Left cardiac atrium (tissue), 4 donors: ENCODE results near the gene ACTL10. TPM values are rescaled to one million over a fixed set of nuclear protein-coding genes. Genes with fewer than 3 reads are reported as not detected.
"Not testable (repeated sequence)": the region's sequence is repeated elsewhere in the genome, so short reads cannot be mapped to it uniquely, and the experiment has no call there.

Experiments used
- ATAC-seq, 2 donors: fragments of 200-7000 bp; cut with Tn5 transposase; one replicate each; pipeline ENCODE4 v1.9.1; 2020; ENCODE audit warnings: mild to moderate bottlenecking in 2 of 2, moderate library complexity in 2 of 2
- DNase-seq: peaks from one replicate; pipeline ENCODE4 v3.0.0-alpha.2; 2020
- intact Hi-C, 2 donors: fragments of 100-400 bp; cut with DNase I; formaldehyde crosslinking; loops; one replicate each; pipeline versions ENCODE4 v1.14.1 to v1.15.1; 2022 to 2023
- long read RNA-seq: library from polyadenylated mRNA; unstranded; transcript quantifications from one replicate; pipeline ENCODE4 v2.0.0, GENCODE V29; 2021
- total RNA-seq, 2 donors: library from RNA; stranded (reverse); fragmentation: NEBNext Ultra II Directional; extraction: Animal tissue kit (Norgen Biotek cat#: 25700); gene quantifications; one replicate each; pipeline ENCODE4 v1.2.1, GENCODE V29; 2021
- donor health status: DM: no; HTN: yes; CAD: no.
- donor health status: DM: no; HTN: yes; CAD: no; lungs with severe emphysema.
- donor health status: DM: yes; HTN: yes; CAD: no.
- donor health status: Dilated cardiomyopathy.

Gene ACTL10
- under 1 TPM; 0.47 to 0.81 TPM for total RNA-seq
- long read RNA-seq = 0 reads

- intact Hi-C loops = loop anchor here in 1 of 2 donors (10.0 kb wide), 1 partner anchor 182 kb away; no protein-coding TSS in a partner anchor
- DNase-seq (peak; percentile 99), ATAC-seq (peak; percentile 81 to 84)
Observed at GRCh38 chr20:33666293-33667244, at the start of gene ACTL10. Gene ACTL10 (plus strand): TSS chr20:33666943. CDS start chr20:33667498, 555 bp downstream.

GRCh38 chr20:33621717-33622400 is 44.9 kb upstream of the ACTL10 start:
- intact Hi-C loops = no loop called here
- ATAC-seq (no peak), DNase-seq (no peak)

GRCh38 chr20:33622705-33623365 is 43.9 kb upstream of the ACTL10 start:
- intact Hi-C loops = no loop called here
- no peak for DNase-seq
- ATAC-seq = no peak

- DNase-seq = no peak
- ATAC-seq = no peak
- intact Hi-C loops = no loop called here
Observed at GRCh38 chr20:33624399-33624798, 42.3 kb upstream of the ACTL10 start.

- no peak for DNase-seq
Observed at GRCh38 chr20:33626190-33626589, 40.6 kb upstream of the ACTL10 start.

GRCh38 chr20:33627577-33628216 is 39.0 kb upstream of the ACTL10 start:
- ATAC-seq = no peak
- intact Hi-C loops = no loop called here
- DNase-seq = no peak

More at GRCh38 chr20:33626190-33626589, 40.6 kb upstream of the ACTL10 start:
- intact Hi-C loops = no loop called here
- no peak for ATAC-seq

GRCh38 chr20:33629533-33629932 is 37.2 kb upstream of the ACTL10 start:
- intact Hi-C loops = no loop called here
- ATAC-seq = no peak
- DNase-seq = no peak

GRCh38 chr20:33629979-33630378 is 36.8 kb upstream of the ACTL10 start:
- ATAC-seq = no peak
- no peak for DNase-seq
- intact Hi-C loops = no loop called here

GRCh38 chr20:33630507-33630906 is 36.2 kb upstream of the ACTL10 start:
- ATAC-seq (no peak), DNase-seq (no peak)
- intact Hi-C loops = no loop called here

- intact Hi-C loops, ATAC-seq, DNase-seq: not testable (repeated sequence)
Observed at GRCh38 chr20:33631910-33632309, 34.8 kb upstream of the ACTL10 start.

- no peak for ATAC-seq
- intact Hi-C loops = no loop called here
- no peak for DNase-seq
Observed at GRCh38 chr20:33635341-33635740, 31.4 kb upstream of the ACTL10 start.

GRCh38 chr20:33636776-33637175 is 30.0 kb upstream of the ACTL10 start:
- ATAC-seq (no peak), DNase-seq (no peak)

GRCh38 chr20:33640287-33640686 is 26.5 kb upstream of the ACTL10 start:
- no peak for ATAC-seq
- DNase-seq = no peak
- intact Hi-C loops = no loop called here

More at GRCh38 chr20:33636776-33637175, 30.0 kb upstream of the ACTL10 start:
- intact Hi-C loops = no loop called here

- no peak for DNase-seq
- ATAC-seq = no peak
- intact Hi-C loops = no loop called here
Observed at GRCh38 chr20:33644313-33645071, 22.3 kb upstream of the ACTL10 start.

- ATAC-seq = no peak
- intact Hi-C loops = no loop called here
- no peak for DNase-seq
Observed at GRCh38 chr20:33645072-33645358, 21.7 kb upstream of the ACTL10 start.

GRCh38 chr20:33645396-33645795 is 21.3 kb upstream of the ACTL10 start:
- no peak for ATAC-seq
- no peak for DNase-seq
- intact Hi-C loops = no loop called here

GRCh38 chr20:33646191-33646590 is 20.6 kb upstream of the ACTL10 start:
- ATAC-seq (no peak), DNase-seq (no peak)
- intact Hi-C loops = no loop called here

GRCh38 chr20:33646959-33647602 is 19.7 kb upstream of the ACTL10 start:
- ATAC-seq, intact Hi-C loops, DNase-seq: not testable (repeated sequence)
